ENCODE data around the gene PLXNA4.

GRCh38 chr7:132596588-132596987, 20.3 kb upstream of the PLXNA4 start:
- TF ChIP-seq, protein P1, sequence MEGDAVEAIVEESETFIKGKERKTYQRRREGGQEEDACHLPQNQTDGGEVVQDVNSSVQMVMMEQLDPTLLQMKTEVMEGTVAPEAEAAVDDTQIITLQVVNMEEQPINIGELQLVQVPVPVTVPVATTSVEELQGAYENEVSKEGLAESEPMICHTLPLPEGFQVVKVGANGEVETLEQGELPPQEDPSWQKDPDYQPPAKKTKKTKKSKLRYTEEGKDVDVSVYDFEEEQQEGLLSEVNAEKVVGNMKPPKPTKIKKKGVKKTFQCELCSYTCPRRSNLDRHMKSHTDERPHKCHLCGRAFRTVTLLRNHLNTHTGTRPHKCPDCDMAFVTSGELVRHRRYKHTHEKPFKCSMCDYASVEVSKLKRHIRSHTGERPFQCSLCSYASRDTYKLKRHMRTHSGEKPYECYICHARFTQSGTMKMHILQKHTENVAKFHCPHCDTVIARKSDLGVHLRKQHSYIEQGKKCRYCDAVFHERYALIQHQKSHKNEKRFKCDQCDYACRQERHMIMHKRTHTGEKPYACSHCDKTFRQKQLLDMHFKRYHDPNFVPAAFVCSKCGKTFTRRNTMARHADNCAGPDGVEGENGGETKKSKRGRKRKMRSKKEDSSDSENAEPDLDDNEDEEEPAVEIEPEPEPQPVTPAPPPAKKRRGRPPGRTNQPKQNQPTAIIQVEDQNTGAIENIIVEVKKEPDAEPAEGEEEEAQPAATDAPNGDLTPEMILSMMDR (IDR thresholded peaks at IDR 0.05 in 4 of 5, conservative IDR thresholded peaks at IDR 0.05 in 1 of 5) = no peak
- TF ChIP-seq POLR2A (IDR thresholded peaks at IDR 0.05) = no peak
